ENCODE results near the gene TPK1. TPM values are rescaled to one million over a fixed set of nuclear protein-coding genes. Genes with fewer than 3 reads are reported as not detected.

The TPK1 gene
- total and polyA plus RNA-seq, 2 of the 4 experiments (the other 2 are of a cell fraction) = 0.38 to 1.8 TPM

DNA sequence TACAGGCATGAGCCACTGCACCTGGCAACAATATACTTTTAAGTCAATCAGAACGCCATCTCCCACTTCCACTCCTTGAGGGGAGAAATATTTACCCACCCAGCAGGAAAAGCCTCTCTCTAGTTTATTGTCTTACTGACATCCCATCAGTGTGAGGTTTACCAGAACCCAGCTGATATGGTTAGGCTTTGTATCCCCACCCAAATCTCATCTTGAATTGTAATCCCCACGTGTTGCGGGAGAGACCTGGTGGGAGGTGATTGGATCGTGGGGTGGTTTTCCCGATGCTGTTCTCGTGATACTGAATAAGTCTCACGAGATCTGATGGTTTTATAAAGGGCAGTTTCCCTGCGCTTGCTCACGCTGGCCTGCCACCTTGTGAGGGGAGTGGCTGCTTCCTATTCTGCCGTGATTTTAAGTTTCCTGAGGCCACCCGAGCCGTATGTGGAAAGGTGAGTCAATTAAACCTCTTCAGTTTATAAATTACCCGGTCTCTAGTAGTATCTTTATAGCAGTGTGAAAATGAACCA is 37.5 kb upstream of the TPK1 start:
- H2BK20ac ChIP-seq (ENCODE audit: low read depth, low read length) = no peak overlapping the region
- H2AK5ac ChIP-seq (ENCODE audit: low read depth, low read length) = no peak overlapping the region
- POLR2A ChIA-PET (ENCODE audit: unreplicated experiment) = no interaction called here
- CTCF ChIA-PET = no interaction called here
- H3K79me1 ChIP-seq (ENCODE audit: low read depth in 1 of 2, low read length in 2 of 2) = no peaks in the 10 kb centered on the region
- H2AFZ ChIP-seq (replicated peaks; ENCODE audit: low read length, poor library complexity) = no peak overlapping the region
- BruUV-seq (replicated peaks) = no TSS peak
- ATAC-seq (ENCODE audit: low read depth) = no peak
- TF ChIP-seq NFE2L2 (IDR thresholded peaks at IDR 0.05; ENCODE audit: low read depth, low read length) (no peak), RCOR1 (IDR thresholded peaks at IDR 0.05; ENCODE audit: insufficient replicate concordance, low read length) (no peak), MXI1 (IDR thresholded peaks at IDR 0.05; ENCODE audit: borderline replicate concordance, low read depth, low read length) (no peak), CHD1 (IDR thresholded peaks at IDR 0.05; ENCODE audit: low read depth, low read length) (no peak), RAD21 (IDR thresholded peaks at IDR 0.05; ENCODE audit: low read length) (no peak), SMC3 (IDR thresholded peaks at IDR 0.05; ENCODE audit: low read depth, low read length) (no peak), FOS (IDR thresholded peaks at IDR 0.05; ENCODE audit: low read depth, low read length) (no peak)
- no peak overlapping the region for H3K4me3 ChIP-seq (ENCODE audit: insufficient read depth, low read depth, low read length)
- intact Hi-C loops (cut with micrococcal nuclease) = no loop called here
- H3K9ac ChIP-seq (ENCODE audit: low read depth, low read length) = no peak overlapping the region
- in situ Hi-C loops (cut with MboI; ENCODE audit: low sequenced_read_pairs) = no loop called here
- DNase-seq = no peak
- no peaks in the 10 kb centered on the region for H3K27me3 ChIP-seq (ENCODE audit: control insufficient read depth, insufficient read depth, low read length)
- H2BK120ac ChIP-seq (ENCODE audit: low read depth, low read length) = no peak overlapping the region
- H3K9me3 ChIP-seq (ENCODE audit: control insufficient read depth, insufficient read depth, low read length) = peaks cover 12% of the 10 kb centered on the region
- H4K20me1 ChIP-seq (ENCODE audit: insufficient read depth, low read length) = no peaks in the 10 kb centered on the region
- H4K8ac ChIP-seq (ENCODE audit: low read depth in 2 of 2, low read length in 2 of 2) = no peak overlapping the region
- no peak overlapping the region for H3K14ac ChIP-seq (replicated peaks; ENCODE audit: low read depth, low read length)
- H2AK9ac ChIP-seq (replicated peaks; ENCODE audit: low read depth, low read length, poor library complexity) = no peak overlapping the region
- H3K56ac ChIP-seq (ENCODE audit: extremely low read depth, insufficient read depth, low read length) = no peak overlapping the region
- no peak overlapping the region for H3K4ac ChIP-seq (ENCODE audit: low read depth, low read length)
- no peak overlapping the region for H3K23ac ChIP-seq (ENCODE audit: low read depth, low read length)
- H3K4me1 ChIP-seq (ENCODE audit: control insufficient read depth, insufficient read depth, low read length) = no peaks in the 10 kb centered on the region
- no peak overlapping the region for H3K18ac ChIP-seq (ENCODE audit: low read depth, low read length)
- H3K27ac ChIP-seq (ENCODE audit: insufficient read depth, low read length) = no peak overlapping the region
- no peak overlapping the region for H2BK15ac ChIP-seq (ENCODE audit: low read depth, low read length)
- H4K91ac ChIP-seq (ENCODE audit: insufficient read depth, low read depth, low read length) = no peak overlapping the region
- dilution Hi-C loops (cut with HindIII; ENCODE audit: low sequenced_read_pairs, unreplicated experiment) = no loop called here
- H2BK5ac ChIP-seq (ENCODE audit: low read depth, low read length, poor library complexity, severe bottlenecking) = no peak overlapping the region
- WGBS, 2 experiments (ENCODE audit: extremely low coverage in 2 of 2, insufficient read length in 1 of 2) = no CpG with 5 or more reads among the region's 13 CpGs
- H3K9me1 ChIP-seq (ENCODE audit: insufficient read depth, low read length) = no peaks in the 10 kb centered on the region
- no peaks in the 10 kb centered on the region for H3K36me3 ChIP-seq (ENCODE audit: control insufficient read depth, insufficient read depth, low read length)
- H4K5ac ChIP-seq (ENCODE audit: low read depth, low read length) = no peak overlapping the region
- H3K4me2 ChIP-seq (ENCODE audit: low read depth, low read length) = no peak overlapping the region
